ENCODE results near the gene SLC9A8. TPM values are rescaled to one million over a fixed set of nuclear protein-coding genes. Genes with fewer than 3 reads are reported as not detected.

Gene SLC9A8
- total RNA-seq, 2 donors from 2014 or later = 10.7 to 16.2 TPM

DNA sequence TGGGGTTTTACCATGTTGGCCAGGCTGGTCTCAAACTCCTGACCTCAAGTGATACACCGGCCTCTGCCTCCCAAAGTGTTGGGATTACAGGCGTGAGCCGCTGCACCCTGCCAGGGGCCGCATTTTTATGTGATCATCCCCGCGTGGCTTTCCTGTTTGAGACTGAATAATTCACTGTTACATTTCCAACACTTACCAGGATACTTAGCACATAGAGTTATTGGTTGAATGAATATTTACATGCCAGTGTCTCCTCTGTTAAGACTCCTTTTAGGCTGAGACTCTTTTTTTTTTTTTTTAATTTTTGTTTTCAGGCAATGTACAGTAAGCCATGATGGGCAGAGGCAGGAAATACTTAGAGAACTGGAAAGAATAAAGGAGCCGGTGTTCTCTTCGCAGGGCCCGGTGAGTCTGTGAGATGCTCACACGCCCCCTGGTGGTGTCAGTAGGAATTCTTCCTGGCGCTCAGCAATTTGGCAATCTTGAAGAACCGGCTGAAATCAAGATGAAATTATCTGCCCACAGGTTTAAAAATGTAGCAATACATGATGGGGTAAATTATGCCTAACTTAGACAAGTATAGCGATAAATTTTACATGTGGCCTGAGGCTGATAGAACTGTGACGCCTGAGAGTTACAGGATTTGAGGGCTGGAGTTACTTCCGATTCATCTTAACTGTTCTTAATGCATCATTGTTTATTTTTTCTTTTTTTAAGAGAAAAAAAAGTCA lies 115.9 kb downstream of the SLC9A8 start:
- DNase-seq (ENCODE audit: low spot score in 2 of 2) = peak; percentile 73 to 84
- H3K36me3 Mint-ChIP-seq = no peaks in the 10 kb centered on the region
- H3K9me3 Mint-ChIP-seq = no peaks in the 10 kb centered on the region
- H3K27ac Mint-ChIP-seq = peak overlapping the region in 1 of 2 donors; percentile 36
- ATAC-seq = peak; percentile 86 to 89

DNA sequence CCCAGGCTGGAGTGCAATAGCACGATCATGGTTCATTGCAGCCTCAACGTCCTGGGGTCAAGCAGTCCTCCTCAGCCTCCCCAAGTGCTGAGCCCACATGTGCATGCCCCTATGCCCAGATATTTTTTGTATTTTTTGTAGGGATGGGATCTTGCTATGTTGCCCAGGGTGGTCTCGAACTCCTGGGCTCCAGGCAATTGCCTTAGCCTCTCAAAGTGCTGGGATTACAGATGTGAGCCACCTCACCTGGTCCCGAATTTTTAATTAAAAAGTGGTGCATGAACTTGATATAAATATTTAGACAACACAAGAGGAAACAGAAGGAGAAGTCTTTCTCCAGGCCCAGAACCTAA lies 116.5 kb downstream of the SLC9A8 start:
- ATAC-seq = peak in 1 of 2 donors; percentile 5
- no peak overlapping the region for H3K27ac Mint-ChIP-seq
- no peaks in the 10 kb centered on the region for H3K9me3 Mint-ChIP-seq
- H3K36me3 Mint-ChIP-seq = no peaks in the 10 kb centered on the region
- DNase-seq (ENCODE audit: low spot score in 2 of 2) = no peak

DNA sequence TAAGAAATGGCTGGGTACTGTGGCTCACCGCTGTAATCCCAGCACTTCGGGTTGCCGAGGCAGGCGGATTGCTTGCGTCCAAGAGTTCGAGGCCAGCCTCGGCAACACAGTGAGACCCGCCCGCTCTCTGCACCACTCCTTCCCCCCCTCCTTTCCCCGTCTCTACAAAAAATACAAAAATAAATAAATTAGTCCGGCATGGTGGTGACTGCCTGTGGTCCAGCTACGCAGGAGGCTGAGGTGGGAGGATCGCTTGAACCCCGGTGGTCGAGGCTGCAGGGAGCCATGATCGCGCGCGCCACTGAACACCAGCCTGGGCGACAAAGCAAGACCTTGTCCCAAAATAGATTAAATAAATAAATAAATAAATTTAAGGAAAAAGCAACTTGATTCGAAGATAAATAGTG lies 123.1 kb downstream of the SLC9A8 start:
- DNase-seq (ENCODE audit: low spot score in 2 of 2) (no peak), ATAC-seq (peak in 1 of 2 donors; percentile 14)
- Mint-ChIP-seq H3K36me3 (peaks cover 8 to 20% of the 10 kb centered on the region in 2 donors), H3K9me3 (no peaks in the 10 kb centered on the region), H3K27ac (peak overlapping the region in 1 of 2 donors; percentile 52)

DNA sequence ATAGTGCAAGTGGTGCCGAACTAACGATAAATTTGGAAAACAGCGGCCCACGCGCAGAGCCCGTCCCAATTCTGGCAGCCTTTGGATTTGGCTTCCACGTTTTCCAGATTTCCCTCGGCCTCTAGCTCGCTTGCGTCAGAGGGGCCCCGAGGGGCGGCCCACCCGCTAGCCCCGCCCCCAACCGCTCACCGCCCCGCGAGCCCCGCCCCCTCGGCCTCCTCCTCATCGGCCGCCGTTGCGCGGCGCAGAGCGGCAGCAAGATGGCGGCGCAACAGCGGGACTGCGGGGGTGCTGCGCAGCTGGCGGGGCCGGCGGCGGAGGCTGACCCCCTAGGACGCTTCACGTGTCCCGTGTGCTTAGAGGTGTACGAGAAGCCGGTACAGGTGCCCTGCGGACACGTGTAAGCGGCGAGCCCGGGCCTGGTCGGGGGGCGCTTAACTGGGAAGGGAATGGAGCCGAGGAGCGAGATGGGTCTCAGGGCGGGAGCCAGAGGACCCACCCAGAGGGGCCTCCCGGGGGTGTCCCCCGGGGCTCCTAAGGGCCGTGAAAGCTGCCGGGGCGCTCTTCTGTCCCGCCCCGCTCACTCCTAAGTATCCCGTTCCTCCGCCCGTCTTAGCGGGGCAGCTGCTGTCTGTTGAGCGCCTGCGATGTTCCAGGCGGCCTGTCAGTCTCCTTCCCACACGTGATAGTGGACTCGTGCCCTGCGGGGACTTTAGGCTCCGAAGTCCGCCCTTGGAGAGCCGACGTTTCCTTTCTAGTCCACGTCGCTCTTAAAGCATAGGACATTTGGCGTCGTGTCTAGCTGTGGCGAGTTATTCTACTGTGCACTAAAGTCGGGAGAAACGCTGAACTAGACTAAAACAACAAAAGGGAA lies 123.8 kb downstream of the SLC9A8 start, which contains the start of gene RNF114:
TSS of gene RNF114 (plus strand) at position 245 of the 874 bp plus-strand sequence. CDS start at position 261, 16 bp downstream.
- H3K9me3 Mint-ChIP-seq = no peaks in the 10 kb centered on the region

DNA sequence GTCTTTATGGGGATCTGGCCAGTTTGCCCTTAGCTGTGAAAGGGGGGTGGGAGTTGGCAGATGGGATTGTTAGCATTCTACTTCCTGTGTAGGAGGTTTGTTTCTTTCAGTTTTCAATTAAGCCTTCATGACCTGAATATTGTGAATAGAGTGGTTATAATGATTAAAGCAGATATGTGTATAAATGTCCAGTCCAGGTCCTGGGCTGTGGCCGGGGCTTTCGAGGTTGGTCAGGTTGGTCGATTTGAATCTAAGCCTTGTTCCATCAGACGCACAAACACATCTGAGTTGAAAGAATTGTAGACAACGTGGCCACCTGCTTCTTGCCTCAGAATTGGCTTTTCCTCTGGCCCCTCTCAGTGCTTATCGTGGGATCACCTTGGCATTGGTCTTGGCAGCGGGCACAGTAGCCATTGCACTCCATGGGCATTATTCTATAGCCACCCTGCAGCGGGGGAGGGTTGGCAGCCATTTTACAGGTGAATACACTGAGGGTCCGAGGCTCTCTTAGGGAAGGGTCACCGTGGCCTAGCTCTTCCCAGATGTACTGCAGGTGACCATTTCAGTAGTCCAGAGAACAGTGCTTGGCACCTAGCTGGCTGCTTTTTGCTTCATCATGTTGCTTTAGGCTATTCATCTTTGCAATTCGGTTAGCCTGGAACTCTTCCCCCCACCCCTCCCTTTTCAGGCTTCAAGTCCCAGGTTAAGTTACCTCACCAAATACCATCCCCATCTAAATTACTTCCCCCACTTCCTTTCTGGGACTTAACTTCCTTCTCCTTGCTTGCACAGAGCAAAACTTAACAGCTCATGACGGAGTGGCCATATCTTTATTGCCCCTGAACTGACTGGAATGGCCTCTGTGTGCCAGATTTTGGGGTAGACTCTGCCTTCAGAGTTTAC lies 124.7 kb downstream of the SLC9A8 start:
- peaks cover 8 to 29% of the 10 kb centered on the region in 2 donors for H3K36me3 Mint-ChIP-seq

More for the DNA sequence above, 123.8 kb downstream of the SLC9A8 start, which contains the start of gene RNF114:
- ATAC-seq = peak; percentile 88 to 96
- Mint-ChIP-seq H3K27ac (peak within 1 kb of the TSS; percentile 82 to 93), H3K36me3 (peaks cover 8 to 26% of the 10 kb centered on the region in 2 donors)
- peak; percentile 87 to 89 for DNase-seq (ENCODE audit: low spot score in 2 of 2)

DNA sequence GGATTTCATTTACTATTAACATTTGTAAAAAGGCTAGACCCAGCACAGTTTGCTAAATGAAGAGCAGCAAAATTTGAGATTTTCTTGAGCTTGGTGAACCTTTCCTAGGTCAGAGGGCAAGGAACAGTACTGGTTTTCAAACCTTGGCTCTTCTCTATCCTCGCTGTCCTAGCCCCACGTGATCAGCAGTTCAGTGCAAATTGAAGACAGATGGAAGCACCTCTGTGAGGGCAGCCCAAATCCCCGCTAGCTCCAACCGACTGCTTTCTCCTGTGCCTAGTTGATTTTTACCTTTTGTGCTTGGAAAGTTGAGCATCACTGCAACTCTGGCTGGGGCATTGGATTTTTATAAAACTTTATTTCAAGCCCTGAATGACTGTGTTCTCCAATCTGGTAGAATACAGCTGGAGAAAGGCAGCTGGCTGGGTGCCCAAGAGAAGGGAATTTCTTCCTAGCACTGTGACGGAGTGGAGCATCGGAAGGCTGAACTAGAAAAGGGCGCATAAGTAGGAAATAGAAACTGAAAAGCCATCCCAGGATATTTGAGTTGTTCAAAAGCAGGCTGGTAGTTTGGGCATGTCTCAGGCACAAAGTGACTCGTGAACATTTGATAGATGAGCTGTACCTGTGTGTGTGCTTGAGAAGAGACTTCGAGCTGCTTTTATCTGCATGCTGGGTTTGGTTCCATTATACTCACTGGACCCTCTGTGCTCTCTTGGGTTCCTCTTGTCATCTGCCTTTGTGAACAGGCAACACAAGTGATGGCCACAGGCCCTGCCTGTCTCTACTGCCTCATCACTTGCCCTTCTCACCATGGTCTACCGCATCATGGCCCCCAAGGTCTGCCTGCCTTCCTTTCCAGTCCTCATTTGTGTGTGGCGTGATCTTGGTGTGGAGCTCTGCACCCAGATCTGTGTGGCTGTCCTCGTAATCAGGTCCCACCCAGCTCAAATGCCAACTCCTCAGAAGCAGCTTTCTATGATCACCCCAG lies 125.8 kb downstream of the SLC9A8 start:
- DNase-seq (ENCODE audit: low spot score in 2 of 2) (no peak), ATAC-seq (no peak)
- peak overlapping the region; percentile 57 to 82 for H3K27ac Mint-ChIP-seq
- no peaks in the 10 kb centered on the region for H3K9me3 Mint-ChIP-seq
- peaks cover 8 to 29% of the 10 kb centered on the region in 2 donors for H3K36me3 Mint-ChIP-seq

More for the DNA sequence above, 124.7 kb downstream of the SLC9A8 start:
- Mint-ChIP-seq H3K27ac (peak overlapping the region; percentile 82 to 93), H3K9me3 (no peaks in the 10 kb centered on the region)
- ATAC-seq (peak; percentile 3 to 13), DNase-seq (ENCODE audit: low spot score in 2 of 2) (no peak)

DNA sequence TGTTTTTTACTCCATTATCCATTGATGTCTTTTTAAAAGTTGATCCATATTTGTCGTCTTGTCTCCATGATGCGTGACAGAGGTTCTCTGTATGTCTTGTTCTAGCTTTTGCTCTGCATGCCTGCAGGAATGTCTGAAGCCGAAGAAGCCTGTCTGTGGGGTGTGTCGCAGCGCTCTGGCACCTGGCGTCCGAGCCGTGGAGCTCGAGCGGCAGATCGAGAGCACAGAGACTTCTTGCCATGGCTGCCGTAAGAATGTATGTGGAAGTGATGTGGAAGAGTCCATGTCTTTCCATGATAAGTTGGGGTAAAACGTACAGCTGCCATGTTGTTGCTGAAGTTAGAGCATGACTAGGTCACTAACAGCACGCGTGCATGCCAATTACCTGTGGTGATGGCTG lies 128.8 kb downstream of the SLC9A8 start:
- ATAC-seq (no peak), DNase-seq (ENCODE audit: low spot score in 2 of 2) (no peak)
- Mint-ChIP-seq H3K27ac (peak overlapping the region in 1 of 2 donors; percentile 89), H3K9me3 (no peaks in the 10 kb centered on the region), H3K36me3 (peaks cover 8 to 41% of the 10 kb centered on the region in 2 donors)

Other genes starting within 250 kb of the SLC9A8 start
- 1 to 10 TPM in 1 of 2 donors, under 1 TPM in 1; 0.60 to 1.0 TPM for gene PTGIS, start 244.7 kb upstream of the SLC9A8 start, total RNA-seq
- 10 to 100 TPM in 1 of 2 donors, 1 to 10 TPM in 1; 9.4 to 19.0 TPM for gene B4GALT5, start 99.0 kb upstream of the SLC9A8 start, total RNA-seq
- 1 to 10 TPM; 7.2 to 7.9 TPM for gene SPATA2, start 102.7 kb downstream of the SLC9A8 start, total RNA-seq
- gene RNF114, start 123.6 kb downstream of the SLC9A8 start, total RNA-seq = 10 to 100 TPM; 60.9 to 66.0 TPM
- under 1 TPM; 0.33 to 0.43 TPM for gene SNAI1, start 170.2 kb downstream of the SLC9A8 start, total RNA-seq